Ishikawa (cell line): Measurements from ENCODE around the gene CNTNAP5.

Experiments
- CEBPB ChIP-seq: IDR thresholded peaks from 2 replicates; pipeline ENCODE4 v1.6.1; 2012
- CREB1 ChIP-seq: IDR thresholded peaks from 2 replicates; pipeline ENCODE4 v1.6.1; 2012; ENCODE audit warnings: low read depth
- EP300 ChIP-seq: IDR thresholded peaks from 2 replicates; pipeline ENCODE4 v1.6.1; 2012; ENCODE audit warnings: borderline replicate concordance
- FOXM1 ChIP-seq: IDR thresholded peaks from 2 replicates; pipeline ENCODE4 v1.6.1; 2012; ENCODE audit warnings: low read depth, borderline replicate concordance
- MAX ChIP-seq: IDR thresholded peaks from 2 replicates; pipeline ENCODE4 v1.6.1; 2012
- RAD21 ChIP-seq: IDR thresholded peaks from 2 replicates; pipeline ENCODE4 v1.6.1; 2012; ENCODE audit warnings: low read depth
- TAF1 ChIP-seq: IDR thresholded peaks from 2 replicates; pipeline ENCODE4 v1.6.1; 2012; ENCODE audit warnings: low read depth, mild to moderate bottlenecking
- TEAD4 ChIP-seq: IDR thresholded peaks from 2 replicates; pipeline ENCODE4 v1.6.1; 2012
- USF1 ChIP-seq: IDR thresholded peaks from 2 replicates; pipeline ENCODE4 v1.6.1; 2012
- YY1 ChIP-seq: IDR thresholded peaks from 2 replicates; pipeline ENCODE4 v1.6.1; 2012; ENCODE audit warnings: low read depth
- ZBTB7A ChIP-seq: IDR thresholded peaks from 2 replicates; pipeline ENCODE4 v1.6.1; 2012; ENCODE audit warnings: low read depth

DNA sequence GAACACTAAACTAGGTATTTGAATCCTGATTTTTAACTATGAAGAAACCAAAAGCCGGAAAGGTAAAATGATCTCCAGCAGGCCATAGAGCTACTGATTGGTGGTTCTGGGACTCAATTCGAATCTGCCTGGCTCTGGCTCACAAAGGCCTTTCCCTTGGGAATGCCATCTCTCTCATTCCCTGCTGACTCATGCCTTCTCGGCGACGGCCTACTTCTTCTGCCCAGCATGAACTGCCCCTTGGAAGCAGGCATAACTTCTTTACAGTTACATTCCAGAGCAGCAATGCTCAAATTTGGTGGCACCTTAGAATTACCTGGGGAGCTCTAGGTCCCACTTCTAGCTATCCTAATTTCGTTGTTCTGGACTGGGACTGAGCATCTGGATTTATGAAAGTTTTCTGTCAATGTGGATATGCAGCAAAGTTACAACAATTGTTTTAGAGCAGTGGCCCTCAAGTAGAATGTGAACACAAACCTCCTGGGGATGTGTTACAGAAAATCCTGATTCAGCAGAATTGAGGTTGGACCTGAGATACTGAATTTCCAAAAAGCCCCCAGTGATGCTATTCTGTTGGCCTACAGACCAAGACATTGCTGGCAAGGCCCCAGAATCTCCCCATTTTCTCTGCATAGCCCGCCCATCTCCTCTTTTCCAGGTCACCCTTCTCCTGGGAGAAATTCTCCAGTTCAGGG lies 261.1 kb downstream of the CNTNAP5 start:
- TF ChIP-seq MAX, result no peak
- no peak for TF ChIP-seq EP300
- TF ChIP-seq CEBPB, result no peak
- no peak for TF ChIP-seq USF1
- no peak for TF ChIP-seq YY1
- no peak for TF ChIP-seq ZBTB7A
- TF ChIP-seq CREB1, result no peak
- TF ChIP-seq FOXM1, result no peak
- no peak for TF ChIP-seq RAD21
- TF ChIP-seq TEAD4, result no peak
- no peak for TF ChIP-seq TAF1
